ENCODE measurements around the gene TNFSF15.

TNFSF15 gene

GRCh38 chr9:114836769-114837168, 30.9 kb upstream of the TNFSF15 start:
- peak; percentile 19 for DNase-seq (ENCODE audit: low read depth)
- no peak overlapping the region for H3K4me3 ChIP-seq (ENCODE audit: low read length)
- TF ChIP-seq CTCF (IDR thresholded peaks at IDR 0.05; ENCODE audit: insufficient read depth, low read depth, low read length, missing control alignments): no peak

- no peak for DNase-seq (ENCODE audit: low read depth)
- H3K4me3 ChIP-seq (ENCODE audit: low read length): no peak overlapping the region
- TF ChIP-seq CTCF (IDR thresholded peaks at IDR 0.05; ENCODE audit: insufficient read depth, low read depth, low read length, missing control alignments): no peak
These were observed 28.5 kb upstream of the TNFSF15 start for GRCh38 chr9:114834386-114834785.

- H3K4me3 ChIP-seq (ENCODE audit: low read length): no peak overlapping the region
- DNase-seq (ENCODE audit: low read depth): no peak
- no peak for TF ChIP-seq CTCF (IDR thresholded peaks at IDR 0.05; ENCODE audit: insufficient read depth, low read depth, low read length, missing control alignments)
These were observed 24.7 kb upstream of the TNFSF15 start for GRCh38 chr9:114830546-114830945.

- DNase-seq (ENCODE audit: low read depth): no peak
- TF ChIP-seq CTCF (IDR thresholded peaks at IDR 0.05; ENCODE audit: insufficient read depth, low read depth, low read length, missing control alignments): no peak
- no peak overlapping the region for H3K4me3 ChIP-seq (ENCODE audit: low read length)
These were observed 24.0 kb upstream of the TNFSF15 start for GRCh38 chr9:114829574-114830440.

GRCh38 chr9:114828303-114828650, 22.4 kb upstream of the TNFSF15 start:
- TF ChIP-seq CTCF (IDR thresholded peaks at IDR 0.05; ENCODE audit: insufficient read depth, low read depth, low read length, missing control alignments): no peak
- H3K4me3 ChIP-seq (ENCODE audit: low read length): no peak overlapping the region
- no peak for DNase-seq (ENCODE audit: low read depth)

- DNase-seq (ENCODE audit: low read depth): no peak
- no peak for TF ChIP-seq CTCF (IDR thresholded peaks at IDR 0.05; ENCODE audit: insufficient read depth, low read depth, low read length, missing control alignments)
- H3K4me3 ChIP-seq (ENCODE audit: low read length): no peak overlapping the region
These were observed 21.9 kb upstream of the TNFSF15 start for GRCh38 chr9:114827641-114828302.

Measured in epithelial cell of esophagus (primary cell).